ENCODE data around the gene JAZF1. TPM values are rescaled to one million over a fixed set of nuclear protein-coding genes. Genes with fewer than 3 reads are reported as not detected.

Gene JAZF1
- total RNA-seq, 1 donor from 2014 or later: 0.96 TPM

GRCh38 chr7:27991006-27991528, 189.5 kb downstream of the JAZF1 start:
- Histone ChIP-seq H3K4me3 (ENCODE audit: low read depth, low read length) (no peak overlapping the region), H3K36me3 (ENCODE audit: control insufficient read depth, insufficient read depth, low read length) (no peaks in the 10 kb centered on the region), H3K27me3 (ENCODE audit: control insufficient read depth, insufficient read depth, low read length) (no peaks in the 10 kb centered on the region)
- no peak for DNase-seq (ENCODE audit: low read depth)
- TF ChIP-seq CTCF (IDR thresholded peaks at IDR 0.05; ENCODE audit: insufficient read depth, low read length, poor library complexity, severe bottlenecking): no peak

GRCh38 chr7:27976531-27976930, 204.1 kb downstream of the JAZF1 start:
- no peak for DNase-seq (ENCODE audit: low read depth)
- Histone ChIP-seq H3K4me3 (ENCODE audit: low read depth, low read length) (no peak overlapping the region), H3K36me3 (ENCODE audit: control insufficient read depth, insufficient read depth, low read length) (no peaks in the 10 kb centered on the region), H3K27me3 (ENCODE audit: control insufficient read depth, insufficient read depth, low read length) (no peaks in the 10 kb centered on the region)
- TF ChIP-seq CTCF (IDR thresholded peaks at IDR 0.05; ENCODE audit: insufficient read depth, low read length, poor library complexity, severe bottlenecking): no peak

- no peak overlapping the region for H3K4me3 ChIP-seq (ENCODE audit: low read depth, low read length)
- DNase-seq (ENCODE audit: low read depth): no peak
- TF ChIP-seq CTCF (IDR thresholded peaks at IDR 0.05; ENCODE audit: insufficient read depth, low read length, poor library complexity, severe bottlenecking): no peak
- H3K36me3 ChIP-seq (ENCODE audit: control insufficient read depth, insufficient read depth, low read length): no peaks in the 10 kb centered on the region
- no peaks in the 10 kb centered on the region for H3K27me3 ChIP-seq (ENCODE audit: control insufficient read depth, insufficient read depth, low read length)
These were observed 207.0 kb downstream of the JAZF1 start for GRCh38 chr7:27973625-27974024.

GRCh38 chr7:27972276-27972675, 208.3 kb downstream of the JAZF1 start:
- Histone ChIP-seq H3K36me3 (ENCODE audit: control insufficient read depth, insufficient read depth, low read length) (no peaks in the 10 kb centered on the region), H3K4me3 (ENCODE audit: low read depth, low read length) (no peak overlapping the region)

GRCh38 chr7:27971171-27971812, 209.3 kb downstream of the JAZF1 start:
- Histone ChIP-seq H3K27me3 (ENCODE audit: control insufficient read depth, insufficient read depth, low read length) (no peaks in the 10 kb centered on the region), H3K4me3 (ENCODE audit: low read depth, low read length) (no peak overlapping the region), H3K36me3 (ENCODE audit: control insufficient read depth, insufficient read depth, low read length) (no peaks in the 10 kb centered on the region)
- TF ChIP-seq CTCF (IDR thresholded peaks at IDR 0.05; ENCODE audit: insufficient read depth, low read length, poor library complexity, severe bottlenecking): no peak
- no peak for DNase-seq (ENCODE audit: low read depth)

More at GRCh38 chr7:27972276-27972675, 208.3 kb downstream of the JAZF1 start:
- no peak for DNase-seq (ENCODE audit: low read depth)
- no peaks in the 10 kb centered on the region for H3K27me3 ChIP-seq (ENCODE audit: control insufficient read depth, insufficient read depth, low read length)
- TF ChIP-seq CTCF (IDR thresholded peaks at IDR 0.05; ENCODE audit: insufficient read depth, low read length, poor library complexity, severe bottlenecking): no peak

- no peaks in the 10 kb centered on the region for H3K27me3 ChIP-seq (ENCODE audit: control insufficient read depth, insufficient read depth, low read length)
- no peak for DNase-seq (ENCODE audit: low read depth)
- H3K4me3 ChIP-seq (ENCODE audit: low read depth, low read length): no peak overlapping the region
- no peaks in the 10 kb centered on the region for H3K36me3 ChIP-seq (ENCODE audit: control insufficient read depth, insufficient read depth, low read length)
- no peak for TF ChIP-seq CTCF (IDR thresholded peaks at IDR 0.05; ENCODE audit: insufficient read depth, low read length, poor library complexity, severe bottlenecking)
These were observed 210.2 kb downstream of the JAZF1 start for GRCh38 chr7:27970350-27970749.
